Activated CD4-positive, alpha-beta T cell treated with anti-CD3 and anti-CD28 coated beads, Interleukin-2, amount 10 ng/mL, durations not matched to agents 24 days and 14 days (primary cell): ENCODE results near the gene ZNF519. TPM values are rescaled to one million over a fixed set of nuclear protein-coding genes. Genes with fewer than 3 reads are reported as not detected.
A peak's percentile ranks its signal among the peaks of the same experiment; 100 is the strongest.

ENCODE experiments used
- DNase-seq: peaks from one replicate; pipeline ENCODE4 v3.0.0; 2022
- H3K27ac Mint-ChIP-seq: one replicate; pipeline ENCODE4 v1.8.0; 2022; ENCODE audit warnings: mild to moderate bottlenecking, mixed read lengths
- H3K27me3 Mint-ChIP-seq: one replicate; pipeline ENCODE4 v1.8.0; 2022; ENCODE audit warnings: mixed read lengths
- H3K36me3 Mint-ChIP-seq: one replicate; pipeline ENCODE4 v1.8.0; 2022; ENCODE audit warnings: low read depth, mild to moderate bottlenecking, mixed read lengths
- H3K4me1 Mint-ChIP-seq: one replicate; pipeline ENCODE4 v1.8.0; 2021; ENCODE audit warnings: mixed read lengths
- H3K4me3 Mint-ChIP-seq: one replicate; pipeline ENCODE4 v1.8.0; 2022; ENCODE audit warnings: mild to moderate bottlenecking, moderate library complexity, mixed read lengths
- H3K9me3 Mint-ChIP-seq: one replicate; pipeline ENCODE4 v1.8.0; 2021; ENCODE audit warnings: mixed read lengths
- intact Hi-C: fragments of 100-400 bp; cut with micrococcal nuclease; formaldehyde crosslinking; loops from one replicate; pipeline ENCODE4 v1.15.1; 2023
- total RNA-seq: library from RNA; stranded (reverse); gene quantifications from 2 replicates; pipeline ENCODE4 v1.2.3, GENCODE V29; 2022

ZNF519 gene
- total RNA-seq, 1 donor from 2014 or later = 22.5 TPM

- DNase-seq = no peak
- Mint-ChIP-seq H3K4me1 (peaks cover 3% of the 10 kb centered on the region), H3K27ac (no peak overlapping the region), H3K27me3 (no peaks in the 10 kb centered on the region), H3K4me3 (no peak overlapping the region), H3K9me3 (no peaks in the 10 kb centered on the region), H3K36me3 (peaks cover 5% of the 10 kb centered on the region)
- intact Hi-C loops = no loop called here
Measured at GRCh38 chr18:14093307-14093915, 38.8 kb downstream of the ZNF519 start.

- no peak overlapping the region for H3K4me3 Mint-ChIP-seq
- no peak overlapping the region for H3K27ac Mint-ChIP-seq
- H3K27me3 Mint-ChIP-seq = no peaks in the 10 kb centered on the region
- H3K9me3 Mint-ChIP-seq = no peaks in the 10 kb centered on the region
- intact Hi-C loops = no loop called here
- H3K36me3 Mint-ChIP-seq = peaks cover 3% of the 10 kb centered on the region
- no peak for DNase-seq
- no peaks in the 10 kb centered on the region for H3K4me1 Mint-ChIP-seq
Measured at GRCh38 chr18:14092625-14093306, 39.5 kb downstream of the ZNF519 start.

- Mint-ChIP-seq H3K27me3 (no peaks in the 10 kb centered on the region), H3K27ac (no peak overlapping the region), H3K9me3 (no peaks in the 10 kb centered on the region), H3K4me1 (no peaks in the 10 kb centered on the region), H3K36me3 (no peaks in the 10 kb centered on the region), H3K4me3 (no peak overlapping the region)
- DNase-seq = no peak
- intact Hi-C loops = no loop called here
Measured at GRCh38 chr18:14089781-14090180, 42.5 kb downstream of the ZNF519 start.

GRCh38 chr18:14089191-14089590, 43.0 kb downstream of the ZNF519 start:
- no peak for DNase-seq
- Mint-ChIP-seq H3K36me3 (no peaks in the 10 kb centered on the region), H3K27ac (no peak overlapping the region), H3K27me3 (no peaks in the 10 kb centered on the region), H3K4me1 (no peaks in the 10 kb centered on the region), H3K9me3 (no peaks in the 10 kb centered on the region), H3K4me3 (no peak overlapping the region)
- intact Hi-C loops = no loop called here

- Mint-ChIP-seq H3K4me1 (no peaks in the 10 kb centered on the region), H3K27me3 (no peaks in the 10 kb centered on the region), H3K9me3 (no peaks in the 10 kb centered on the region), H3K4me3 (no peak overlapping the region), H3K36me3 (no peaks in the 10 kb centered on the region), H3K27ac (no peak overlapping the region)
- intact Hi-C loops = loop anchor here (1.0 kb wide), 2 partner anchors 262 to 273 kb away; partner anchors contain the start of gene MC5R
- DNase-seq = peak; percentile 63
Measured at GRCh38 chr18:14086458-14087231, 45.6 kb downstream of the ZNF519 start.

GRCh38 chr18:14085770-14086457, 46.3 kb downstream of the ZNF519 start:
- intact Hi-C loops = loop anchor here (1.0 kb wide), 2 partner anchors 262 to 273 kb away; partner anchors contain the start of gene MC5R
- Mint-ChIP-seq H3K9me3 (no peaks in the 10 kb centered on the region), H3K27ac (no peak overlapping the region), H3K4me3 (no peak overlapping the region), H3K4me1 (no peaks in the 10 kb centered on the region), H3K27me3 (no peaks in the 10 kb centered on the region), H3K36me3 (no peaks in the 10 kb centered on the region)
- no peak for DNase-seq

- H3K4me1 Mint-ChIP-seq = no peaks in the 10 kb centered on the region
- intact Hi-C loops = no loop called here
Measured at GRCh38 chr18:14075196-14075595, 57.0 kb downstream of the ZNF519 start.

GRCh38 chr18:14074187-14074586, 58.0 kb downstream of the ZNF519 start:
- Mint-ChIP-seq H3K36me3 (no peaks in the 10 kb centered on the region), H3K27ac (no peak overlapping the region), H3K4me3 (no peak overlapping the region), H3K27me3 (no peaks in the 10 kb centered on the region), H3K9me3 (no peaks in the 10 kb centered on the region), H3K4me1 (no peaks in the 10 kb centered on the region)
- intact Hi-C loops = no loop called here
- no peak for DNase-seq

More at GRCh38 chr18:14075196-14075595, 57.0 kb downstream of the ZNF519 start:
- no peak overlapping the region for H3K4me3 Mint-ChIP-seq
- DNase-seq = no peak
- no peaks in the 10 kb centered on the region for H3K9me3 Mint-ChIP-seq
- no peaks in the 10 kb centered on the region for H3K27me3 Mint-ChIP-seq
- no peaks in the 10 kb centered on the region for H3K36me3 Mint-ChIP-seq
- H3K27ac Mint-ChIP-seq = no peak overlapping the region

GRCh38 chr18:14053661-14054060, 78.6 kb downstream of the ZNF519 start:
- Mint-ChIP-seq H3K4me3 (no peak overlapping the region), H3K9me3 (peaks cover 2% of the 10 kb centered on the region), H3K27me3 (no peaks in the 10 kb centered on the region), H3K36me3 (no peaks in the 10 kb centered on the region), H3K27ac (no peak overlapping the region), H3K4me1 (no peaks in the 10 kb centered on the region)
- intact Hi-C loops = no loop called here
- DNase-seq = no peak

Other genes with a start within 250 kb of the ZNF519 start
- gene MC2R, start 216.9 kb downstream of the ZNF519 start, total RNA-seq = not detected in 2 replicates